Loucy (cell line): ENCODE measurements around the gene LAMB1.

ENCODE experiments used
- H2AFZ ChIP-seq: fragments of 200-600 bp; sonication (generic); 2 replicates; pipeline ENCODE4 v1.6.0; 2016; ENCODE audit warnings: antibody characterized with exemption, mild to moderate bottlenecking, low read length, moderate library complexity
- H3F3A ChIP-seq: fragments of 200-600 bp; 2 replicates; pipeline ENCODE4 v1.6.0; 2016; ENCODE audit warnings: antibody characterized with exemption, low read depth, mild to moderate bottlenecking
- H3K27me3 ChIP-seq: fragments of 200-600 bp; sonication (generic); 2 replicates; pipeline ENCODE4 v1.6.1; 2014; ENCODE audit warnings: low read length, mild to moderate bottlenecking; ENCODE audit not compliant: insufficient read depth, poor library complexity, severe bottlenecking
- H3K36me3 ChIP-seq: fragments of 200-600 bp; sonication (generic); 2 replicates; pipeline ENCODE4 v1.6.1; 2016; ENCODE audit warnings: low read length; ENCODE audit not compliant: insufficient read depth
- H3K4me1 ChIP-seq: fragments of 200-600 bp; sonication (generic); 2 replicates; pipeline ENCODE4 v1.5.1; 2014; ENCODE audit warnings: low read length, mild to moderate bottlenecking; ENCODE audit not compliant: insufficient read depth, poor library complexity, severe bottlenecking
- H3K4me2 ChIP-seq: fragments of 200-600 bp; sonication (generic); 2 replicates; pipeline ENCODE4 v1.6.0; 2014; ENCODE audit warnings: antibody characterized with exemption, low read length, low read depth, mild to moderate bottlenecking; ENCODE audit not compliant: poor library complexity, severe bottlenecking
- H3K4me3 ChIP-seq: fragments of 200-600 bp; sonication (generic); 2 replicates; pipeline ENCODE4 v1.5.1; 2014; ENCODE audit warnings: low read length, mild to moderate bottlenecking, mixed read lengths; ENCODE audit not compliant: poor library complexity, severe bottlenecking
- H3K79me2 ChIP-seq: fragments of 200-600 bp; sonication (generic); 2 replicates; pipeline ENCODE4 v1.6.1; 2014; ENCODE audit warnings: low read length; ENCODE audit not compliant: insufficient read depth
- H3K9ac ChIP-seq: fragments of 200-600 bp; sonication (generic); 2 replicates; pipeline ENCODE4 v1.6.0; 2014; ENCODE audit warnings: mild to moderate bottlenecking, low read depth, low read length, moderate library complexity; ENCODE audit not compliant: poor library complexity, severe bottlenecking
- H3K9me2 ChIP-seq: fragments of 200-600 bp; sonication (generic); replicated peaks from 2 replicates; pipeline ENCODE4 v1.6.1; 2016; ENCODE audit warnings: low read depth, low read length, mixed read lengths
- H3K9me3 ChIP-seq: fragments of 200-600 bp; sonication (generic); 2 replicates; pipeline ENCODE4 v1.6.1; 2014; ENCODE audit warnings: mild to moderate bottlenecking, antibody characterized with exemption, low read length, low read depth; ENCODE audit not compliant: insufficient read depth
- H4K20me1 ChIP-seq: fragments of 200-600 bp; sonication (generic); 2 replicates; pipeline ENCODE4 v1.6.0; 2014; ENCODE audit warnings: antibody characterized with exemption, low read length, mild to moderate bottlenecking; ENCODE audit not compliant: insufficient read depth, poor library complexity, severe bottlenecking
- EZH2phosphoT487 ChIP-seq: fragments of 200-600 bp; IDR thresholded peaks from 2 replicates; pipeline ENCODE4 v1.6.1; 2018; ENCODE audit warnings: antibody characterized with exemption, mild to moderate bottlenecking, moderate library complexity, borderline replicate concordance
- TF ChIP-seq, protein P1 (sequence below): fragments of 200-600 bp; sonication (generic); conservative IDR thresholded peaks from 2 replicates; pipeline ENCODE4 v1.5.1; 2014; ENCODE audit warnings: mild to moderate bottlenecking, antibody characterized with exemption, low read length

LAMB1 gene

DNA sequence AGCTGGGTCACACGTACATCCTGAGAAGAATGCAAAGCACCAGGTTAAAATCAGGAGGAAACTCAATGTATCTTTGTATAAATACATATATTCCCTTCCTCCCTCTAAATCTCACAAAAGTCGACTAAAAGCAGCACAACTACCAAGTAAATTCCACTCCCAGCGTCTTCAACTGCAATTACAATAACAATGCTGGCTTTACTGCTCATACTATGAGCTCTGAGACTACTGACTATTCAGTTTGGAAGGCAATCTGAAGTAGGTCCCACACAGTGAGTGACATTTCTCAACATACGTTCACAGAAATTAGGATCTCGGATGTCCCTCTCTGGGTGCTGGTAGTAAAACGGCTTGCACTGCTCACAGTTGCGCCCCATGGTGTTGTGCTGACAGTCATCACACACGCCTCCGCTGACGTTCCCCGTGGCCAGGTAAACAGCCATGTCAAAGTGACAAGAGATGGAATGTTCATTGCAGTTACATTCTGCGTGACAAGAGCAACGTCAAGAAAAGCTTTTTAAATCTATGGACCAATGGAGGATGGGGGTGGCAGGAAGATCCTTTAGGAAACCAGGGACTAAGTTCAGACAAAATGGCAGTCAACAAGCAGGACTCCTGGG is 27.5 kb downstream of the LAMB1 start:
- H3K27me3 ChIP-seq, result no peaks in the 10 kb centered on the region
- H3K4me3 ChIP-seq, result no peak overlapping the region
- no peak overlapping the region for H2AFZ ChIP-seq
- H3K79me2 ChIP-seq, result no peaks in the 10 kb centered on the region
- H3K4me2 ChIP-seq, result no peak overlapping the region
- H3F3A ChIP-seq, result no peaks in the 10 kb centered on the region
- H3K4me1 ChIP-seq, result no peaks in the 10 kb centered on the region
- no peaks in the 10 kb centered on the region for H4K20me1 ChIP-seq
- H3K9me2 ChIP-seq, result no peaks in the 10 kb centered on the region
- no peak overlapping the region for H3K9ac ChIP-seq
- no peak for TF ChIP-seq EZH2phosphoT487
- no peaks in the 10 kb centered on the region; the same call in 1 of the 2 replicates for H3K9me3 ChIP-seq
- H3K36me3 ChIP-seq, result no peaks in the 10 kb centered on the region

DNA sequence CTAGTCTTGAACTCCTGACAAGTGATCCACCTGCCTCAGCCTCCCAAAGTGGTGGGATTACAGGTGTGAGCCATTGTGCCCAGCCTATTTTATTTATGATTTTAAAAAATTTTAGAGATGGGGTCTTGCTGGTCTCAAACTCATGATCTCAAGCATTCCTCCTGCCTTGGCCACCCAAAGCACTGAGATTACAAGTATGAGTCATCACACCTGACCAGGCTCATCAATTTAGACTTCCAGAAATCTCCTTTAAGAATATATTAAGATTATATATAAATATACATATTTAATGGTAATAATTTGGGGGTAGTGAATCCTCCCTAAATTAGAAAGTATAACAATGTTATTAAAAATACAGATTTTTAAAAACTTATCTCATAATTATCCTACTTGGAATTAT is 29.1 kb downstream of the LAMB1 start:
- no peak overlapping the region for H3K9ac ChIP-seq
- H3K27me3 ChIP-seq, result no peaks in the 10 kb centered on the region
- H3K79me2 ChIP-seq, result no peaks in the 10 kb centered on the region
- H3K4me3 ChIP-seq, result no peak overlapping the region
- H4K20me1 ChIP-seq, result no peaks in the 10 kb centered on the region
- H2AFZ ChIP-seq, result no peak overlapping the region
- H3K9me2 ChIP-seq, result no peaks in the 10 kb centered on the region
- no peaks in the 10 kb centered on the region; the same call in 1 of the 2 replicates for H3K9me3 ChIP-seq
- no peaks in the 10 kb centered on the region for H3K4me1 ChIP-seq
- no peaks in the 10 kb centered on the region for H3K36me3 ChIP-seq
- no peak for TF ChIP-seq EZH2phosphoT487
- TF ChIP-seq, protein P1, sequence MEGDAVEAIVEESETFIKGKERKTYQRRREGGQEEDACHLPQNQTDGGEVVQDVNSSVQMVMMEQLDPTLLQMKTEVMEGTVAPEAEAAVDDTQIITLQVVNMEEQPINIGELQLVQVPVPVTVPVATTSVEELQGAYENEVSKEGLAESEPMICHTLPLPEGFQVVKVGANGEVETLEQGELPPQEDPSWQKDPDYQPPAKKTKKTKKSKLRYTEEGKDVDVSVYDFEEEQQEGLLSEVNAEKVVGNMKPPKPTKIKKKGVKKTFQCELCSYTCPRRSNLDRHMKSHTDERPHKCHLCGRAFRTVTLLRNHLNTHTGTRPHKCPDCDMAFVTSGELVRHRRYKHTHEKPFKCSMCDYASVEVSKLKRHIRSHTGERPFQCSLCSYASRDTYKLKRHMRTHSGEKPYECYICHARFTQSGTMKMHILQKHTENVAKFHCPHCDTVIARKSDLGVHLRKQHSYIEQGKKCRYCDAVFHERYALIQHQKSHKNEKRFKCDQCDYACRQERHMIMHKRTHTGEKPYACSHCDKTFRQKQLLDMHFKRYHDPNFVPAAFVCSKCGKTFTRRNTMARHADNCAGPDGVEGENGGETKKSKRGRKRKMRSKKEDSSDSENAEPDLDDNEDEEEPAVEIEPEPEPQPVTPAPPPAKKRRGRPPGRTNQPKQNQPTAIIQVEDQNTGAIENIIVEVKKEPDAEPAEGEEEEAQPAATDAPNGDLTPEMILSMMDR, result no peak
- no peak overlapping the region for H3K4me2 ChIP-seq
- H3F3A ChIP-seq, result no peaks in the 10 kb centered on the region

DNA sequence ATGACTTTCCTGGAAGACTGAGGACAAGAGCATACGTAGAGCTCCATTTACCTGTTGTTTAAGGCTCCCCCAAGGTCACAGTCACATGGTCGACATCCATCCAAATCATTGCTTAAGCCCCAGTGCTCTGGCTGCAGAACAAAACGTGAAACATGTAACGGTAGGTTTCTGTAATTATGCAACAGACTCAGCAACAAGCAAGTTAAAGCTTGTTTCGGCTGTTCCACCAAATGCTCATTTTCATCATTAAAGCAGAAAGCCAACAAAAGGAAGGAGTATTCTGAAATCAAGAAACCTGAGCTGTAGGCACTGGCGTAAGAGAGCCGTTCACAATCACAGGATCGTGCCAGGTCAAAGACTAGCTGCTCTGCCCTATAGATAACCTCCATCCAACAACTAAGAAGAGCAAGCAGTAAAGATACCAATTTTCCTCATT is 30.0 kb downstream of the LAMB1 start:
- H3K27me3 ChIP-seq, result no peaks in the 10 kb centered on the region
- H4K20me1 ChIP-seq, result no peaks in the 10 kb centered on the region
- no peak overlapping the region for H2AFZ ChIP-seq
- H3K36me3 ChIP-seq, result no peaks in the 10 kb centered on the region
- H3K4me2 ChIP-seq, result no peak overlapping the region
- no peaks in the 10 kb centered on the region; the same call in 1 of the 2 replicates for H3K9me3 ChIP-seq
- H3K4me3 ChIP-seq, result no peak overlapping the region
- TF ChIP-seq, protein P1, result no peak
- no peak for TF ChIP-seq EZH2phosphoT487
- no peak overlapping the region for H3K9ac ChIP-seq
- no peaks in the 10 kb centered on the region for H3K9me2 ChIP-seq
- no peaks in the 10 kb centered on the region for H3F3A ChIP-seq
- no peaks in the 10 kb centered on the region for H3K4me1 ChIP-seq
- H3K79me2 ChIP-seq, result no peaks in the 10 kb centered on the region

DNA sequence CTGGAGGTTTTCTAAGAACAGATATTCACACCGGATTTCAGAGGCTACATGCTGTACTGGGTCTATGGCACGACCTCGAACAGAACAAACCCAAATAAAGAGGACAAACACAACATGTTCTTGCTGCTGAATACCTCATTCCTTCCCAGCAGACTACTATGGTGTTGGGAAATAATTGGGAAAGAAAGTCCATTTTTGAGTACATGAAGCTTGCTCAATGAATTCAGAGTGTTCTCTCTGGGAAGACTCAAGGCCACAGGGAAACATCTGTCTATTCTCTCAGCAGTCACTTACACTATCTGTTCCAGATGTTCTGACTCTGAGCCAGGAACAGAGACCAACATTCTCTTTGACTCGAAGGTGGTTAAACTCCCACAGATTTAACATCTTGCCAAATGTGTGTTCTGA is 30.9 kb downstream of the LAMB1 start:
- no peak for TF ChIP-seq EZH2phosphoT487
- TF ChIP-seq, protein P1, result no peak

More for the DNA sequence above, 30.9 kb downstream of the LAMB1 start:
- no peak overlapping the region for H3K4me2 ChIP-seq
- H3F3A ChIP-seq, result no peaks in the 10 kb centered on the region
- no peak overlapping the region for H2AFZ ChIP-seq
- no peak overlapping the region for H3K4me3 ChIP-seq
- H3K36me3 ChIP-seq, result no peaks in the 10 kb centered on the region
- H3K9ac ChIP-seq, result no peak overlapping the region
- H3K27me3 ChIP-seq, result no peaks in the 10 kb centered on the region
- H4K20me1 ChIP-seq, result no peaks in the 10 kb centered on the region
- no peaks in the 10 kb centered on the region; the same call in 1 of the 2 replicates for H3K9me3 ChIP-seq
- no peaks in the 10 kb centered on the region for H3K79me2 ChIP-seq
- no peaks in the 10 kb centered on the region for H3K4me1 ChIP-seq
- H3K9me2 ChIP-seq, result no peaks in the 10 kb centered on the region
